Activated CD4-positive, alpha-beta T cell treated with anti-CD3 and anti-CD28 coated beads for 48 hours (primary cell): Measurements from ENCODE around the gene DNAJC3.
"Not testable (repeated sequence)": the region's sequence is repeated elsewhere in the genome, so short reads cannot be mapped to it uniquely, and the experiment has no call there.

Experiments used
- DNase-seq: peaks from one replicate; pipeline ENCODE4 v3.0.0-alpha.2; 2020

Gene DNAJC3

GRCh38 chr13:95676762-95677563 is at the start of gene DNAJC3:
Gene DNAJC3, plus strand, starts transcription at chr13:95677139. Its CDS starts 117 bp downstream, at chr13:95677256.
- peak; percentile 98 for DNase-seq

GRCh38 chr13:95627590-95627989 is 49.3 kb upstream of the DNAJC3 start:
- no peak for DNase-seq

GRCh38 chr13:95628488-95628887 is 48.5 kb upstream of the DNAJC3 start:
- DNase-seq: no peak

- no peak for DNase-seq
Measured at GRCh38 chr13:95629071-95629470, 47.9 kb upstream of the DNAJC3 start.

- no peak for DNase-seq
Measured at GRCh38 chr13:95630593-95630992, 46.3 kb upstream of the DNAJC3 start.

- DNase-seq: no peak
Measured at GRCh38 chr13:95636853-95637252, 40.1 kb upstream of the DNAJC3 start.

- DNase-seq: no peak
Measured at GRCh38 chr13:95641291-95642027, 35.5 kb upstream of the DNAJC3 start.

GRCh38 chr13:95642028-95642621 is 34.8 kb upstream of the DNAJC3 start:
- peak; percentile 26 for DNase-seq

GRCh38 chr13:95642999-95643398 is 33.9 kb upstream of the DNAJC3 start:
- DNase-seq: no peak

GRCh38 chr13:95643571-95643935 is 33.4 kb upstream of the DNAJC3 start:
- DNase-seq: no peak

GRCh38 chr13:95643936-95644598 is 32.9 kb upstream of the DNAJC3 start:
- DNase-seq: no peak

GRCh38 chr13:95644601-95645052 is 32.3 kb upstream of the DNAJC3 start, which contains the start of gene DZIP1:
Gene DZIP1, minus strand, starts transcription at chr13:95644706. Its CDS starts 2,677 bp downstream, at chr13:95642029.
- DNase-seq: peak; percentile 49

GRCh38 chr13:95647321-95647720 is 29.6 kb upstream of the DNAJC3 start:
- no peak for DNase-seq

- DNase-seq: no peak
Measured at GRCh38 chr13:95650696-95651095, 26.2 kb upstream of the DNAJC3 start.

GRCh38 chr13:95652244-95652764 is 24.6 kb upstream of the DNAJC3 start:
- no peak for DNase-seq

GRCh38 chr13:95652821-95653220 is 24.1 kb upstream of the DNAJC3 start:
- DNase-seq: no peak

- DNase-seq: no peak
Measured at GRCh38 chr13:95656386-95657015, 20.4 kb upstream of the DNAJC3 start.

GRCh38 chr13:95659500-95659899 is 17.4 kb upstream of the DNAJC3 start:
- DNase-seq: no peak

- no peak for DNase-seq
Measured at GRCh38 chr13:95660981-95661581, 15.9 kb upstream of the DNAJC3 start.

GRCh38 chr13:95667235-95667634 is 9.7 kb upstream of the DNAJC3 start:
- not testable (repeated sequence) for DNase-seq

GRCh38 chr13:95671597-95671996 is 5.3 kb upstream of the DNAJC3 start:
- no peak for DNase-seq
